ENCODE results near the gene PADI1.

Gene PADI1

GRCh38 chr1:17204546-17205440 lies at the start of gene PADI1:
TSS of gene PADI1 (plus strand) at chr1:17205128. CDS start at chr1:17205218, 90 bp downstream.
- no peak for DNase-seq (ENCODE audit: low read depth)
- no peak within 1 kb of the TSS for H3K4me3 ChIP-seq (ENCODE audit: low read depth, low read length)

GRCh38 chr1:17155257-17155920 lies 49.5 kb upstream of the PADI1 start:
- DNase-seq (ENCODE audit: low read depth): no peak
- no peak overlapping the region for H3K4me3 ChIP-seq (ENCODE audit: low read depth, low read length)

GRCh38 chr1:17156108-17156507 lies 48.8 kb upstream of the PADI1 start:
- DNase-seq (ENCODE audit: low read depth): no peak
- no peak overlapping the region for H3K4me3 ChIP-seq (ENCODE audit: low read depth, low read length)

- no peak for DNase-seq (ENCODE audit: low read depth)
- H3K4me3 ChIP-seq (ENCODE audit: low read depth, low read length): no peak overlapping the region
Measured at GRCh38 chr1:17158961-17159360, 46.0 kb upstream of the PADI1 start.

GRCh38 chr1:17161137-17161740 lies 43.7 kb upstream of the PADI1 start:
- no peak for DNase-seq (ENCODE audit: low read depth)
- no peak overlapping the region for H3K4me3 ChIP-seq (ENCODE audit: low read depth, low read length)

- DNase-seq (ENCODE audit: low read depth): no peak
- no peak overlapping the region for H3K4me3 ChIP-seq (ENCODE audit: low read depth, low read length)
Measured at GRCh38 chr1:17161926-17162800, 42.8 kb upstream of the PADI1 start.

GRCh38 chr1:17162941-17163340 lies 42.0 kb upstream of the PADI1 start:
- DNase-seq (ENCODE audit: low read depth): no peak
- no peak overlapping the region for H3K4me3 ChIP-seq (ENCODE audit: low read depth, low read length)

- DNase-seq (ENCODE audit: low read depth): no peak
- no peak overlapping the region for H3K4me3 ChIP-seq (ENCODE audit: low read depth, low read length)
Measured at GRCh38 chr1:17163371-17163770, 41.6 kb upstream of the PADI1 start.

GRCh38 chr1:17163789-17164666 lies 40.9 kb upstream of the PADI1 start:
- H3K4me3 ChIP-seq (ENCODE audit: low read depth, low read length): no peak overlapping the region
- DNase-seq (ENCODE audit: low read depth): no peak

- no peak for DNase-seq (ENCODE audit: low read depth)
- H3K4me3 ChIP-seq (ENCODE audit: low read depth, low read length): no peak overlapping the region
Measured at GRCh38 chr1:17165823-17166222, 39.1 kb upstream of the PADI1 start.

- H3K4me3 ChIP-seq (ENCODE audit: low read depth, low read length): no peak overlapping the region
- no peak for DNase-seq (ENCODE audit: low read depth)
Measured at GRCh38 chr1:17167041-17167785, 37.7 kb upstream of the PADI1 start.

GRCh38 chr1:17167786-17168090 lies 37.2 kb upstream of the PADI1 start:
- H3K4me3 ChIP-seq (ENCODE audit: low read depth, low read length): no peak overlapping the region
- no peak for DNase-seq (ENCODE audit: low read depth)

- DNase-seq (ENCODE audit: low read depth): peak; percentile 43
- H3K4me3 ChIP-seq (ENCODE audit: low read depth, low read length): no peak overlapping the region
Measured at GRCh38 chr1:17168091-17168876, 36.6 kb upstream of the PADI1 start.

- H3K4me3 ChIP-seq (ENCODE audit: low read depth, low read length): no peak overlapping the region
- peak; percentile 19 for DNase-seq (ENCODE audit: low read depth)
Measured at GRCh38 chr1:17170571-17170970, 34.4 kb upstream of the PADI1 start.

- no peak overlapping the region for H3K4me3 ChIP-seq (ENCODE audit: low read depth, low read length)
- DNase-seq (ENCODE audit: low read depth): no peak
Measured at GRCh38 chr1:17173217-17173616, 31.7 kb upstream of the PADI1 start.

GRCh38 chr1:17176306-17177061 lies 28.4 kb upstream of the PADI1 start:
- H3K4me3 ChIP-seq (ENCODE audit: low read depth, low read length): no peak overlapping the region
- DNase-seq (ENCODE audit: low read depth): no peak

- no peak for DNase-seq (ENCODE audit: low read depth)
- no peak overlapping the region for H3K4me3 ChIP-seq (ENCODE audit: low read depth, low read length)
Measured at GRCh38 chr1:17177651-17178050, 27.3 kb upstream of the PADI1 start.
